MCF 10A (cell line): ENCODE measurements around the gene TRDMT1. TPM values are rescaled to one million over a fixed set of nuclear protein-coding genes. Genes with fewer than 3 reads are reported as not detected.
A peak's percentile ranks its signal among the peaks of the same experiment; 100 is the strongest.

ENCODE experiments used
- BruUV-seq: library from RNA; stranded (reverse); fragments of 400-500 nt; replicated peaks from 2 replicates; lab custom pipeline; 2021; lab: Mats Ljungman, UMichigan
- CTCF ChIA-PET: fragments of 300-600 bp; sonication (Branson Sonifier 250); formaldehyde crosslinking; extraction: SDS; loops from one replicate; lab custom pipeline; 2021; ENCODE audit warnings: antibody characterized with exemption, inconsistent platforms; lab: Yijun Ruan, JAX
- POLR2A ChIA-PET: fragments of 300-600, 350-650 bp; sonication (Branson Sonifier 250); formaldehyde crosslinking; extraction: SDS; loops from one replicate; lab custom pipeline; 2020; ENCODE audit warnings: antibody characterized with exemption, inconsistent platforms; lab: Yijun Ruan, JAX
- DNase-seq: peaks from one replicate; pipeline ENCODE4 v3.0.0-alpha.2; 2018; ENCODE audit not compliant: unreplicated experiment
- H3K27ac Mint-ChIP-seq: one replicate; pipeline ENCODE4 v1.8.0; 2022; ENCODE audit warnings: mild to moderate bottlenecking, low read depth, mixed read lengths; ENCODE audit not compliant: unreplicated experiment
- H3K27me3 Mint-ChIP-seq: one replicate; pipeline ENCODE4 v1.8.0; 2022; ENCODE audit warnings: mixed read lengths; ENCODE audit not compliant: insufficient read depth, unreplicated experiment
- H3K36me3 Mint-ChIP-seq: one replicate; pipeline ENCODE4 v1.8.0; 2022; ENCODE audit warnings: mild to moderate bottlenecking, moderate library complexity, mixed read lengths; ENCODE audit not compliant: insufficient read depth, unreplicated experiment
- H3K4me1 Mint-ChIP-seq: one replicate; pipeline ENCODE4 v1.8.0; 2022; ENCODE audit warnings: mixed read lengths; ENCODE audit not compliant: insufficient read depth, unreplicated experiment
- H3K4me3 Mint-ChIP-seq: one replicate; pipeline ENCODE4 v1.8.0; 2022; ENCODE audit warnings: mild to moderate bottlenecking, moderate library complexity, mixed read lengths; ENCODE audit not compliant: unreplicated experiment
- H3K9me3 Mint-ChIP-seq: one replicate; pipeline ENCODE4 v1.8.0; 2022; ENCODE audit warnings: mixed read lengths; ENCODE audit not compliant: unreplicated experiment
- CTCF ChIP-seq: fragments of 200-600 bp; IDR thresholded peaks from one replicate; pipeline ENCODE4 v1.8.0; 2022; ENCODE audit warnings: antibody characterized with exemption, mild to moderate bottlenecking; ENCODE audit not compliant: unreplicated experiment
- intact Hi-C: fragments of 100-400 bp; cut with micrococcal nuclease; formaldehyde crosslinking; loops from 2 replicates; pipeline ENCODE4 v1.14.1; 2022
- total RNA-seq: library from RNA; stranded (reverse); gene quantifications from 2 replicates; pipeline ENCODE4 v1.2.3, GENCODE V29; 2022

The TRDMT1 gene
- total RNA-seq, 1 experiment from 2014 or later, result 8.7 TPM

GRCh38 chr10:17240616-17241015, 39.1 kb upstream of the TRDMT1 start:
- no peak overlapping the region for H3K4me3 Mint-ChIP-seq
- DNase-seq, result no peak
- H3K4me1 Mint-ChIP-seq, result peaks cover 12% of the 10 kb centered on the region
- H3K27ac Mint-ChIP-seq, result no peak overlapping the region
- no peaks in the 10 kb centered on the region for H3K9me3 Mint-ChIP-seq
- POLR2A ChIA-PET, result no interaction called here
- BruUV-seq, result no TSS peak
- intact Hi-C loops, result no loop called here
- H3K27me3 Mint-ChIP-seq, result no peaks in the 10 kb centered on the region
- no peak for TF ChIP-seq CTCF
- peaks cover 38% of the 10 kb centered on the region for H3K36me3 Mint-ChIP-seq
- CTCF ChIA-PET, result no interaction called here

DNA sequence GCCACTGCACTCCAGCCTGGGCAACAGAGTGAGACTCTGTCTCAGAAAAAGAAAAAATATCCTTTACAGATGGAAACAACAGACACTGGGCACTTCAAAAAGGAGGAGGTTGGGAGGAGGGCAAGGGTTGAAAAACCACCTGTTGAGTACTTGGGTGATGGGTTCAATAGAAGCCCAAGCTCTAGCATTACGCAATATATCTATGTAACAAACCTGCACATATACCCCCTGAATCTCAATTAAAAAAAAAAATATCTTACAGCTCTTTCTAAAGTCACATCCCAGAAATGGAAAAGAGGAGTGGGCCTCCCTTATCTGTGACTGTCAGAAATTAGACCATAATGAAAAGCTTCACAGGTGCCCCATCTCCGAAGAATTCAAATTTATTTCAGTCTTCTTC, 38.6 kb upstream of the TRDMT1 start:
- intact Hi-C loops, result no loop called here
- ChIA-PET POLR2A (no interaction called here), CTCF (no interaction called here)
- Mint-ChIP-seq H3K27me3 (no peaks in the 10 kb centered on the region), H3K9me3 (no peaks in the 10 kb centered on the region), H3K4me3 (no peak overlapping the region), H3K27ac (no peak overlapping the region), H3K36me3 (peaks cover 43% of the 10 kb centered on the region), H3K4me1 (peaks cover 17% of the 10 kb centered on the region)
- no TSS peak for BruUV-seq
- TF ChIP-seq CTCF, result no peak
- DNase-seq, result no peak

DNA sequence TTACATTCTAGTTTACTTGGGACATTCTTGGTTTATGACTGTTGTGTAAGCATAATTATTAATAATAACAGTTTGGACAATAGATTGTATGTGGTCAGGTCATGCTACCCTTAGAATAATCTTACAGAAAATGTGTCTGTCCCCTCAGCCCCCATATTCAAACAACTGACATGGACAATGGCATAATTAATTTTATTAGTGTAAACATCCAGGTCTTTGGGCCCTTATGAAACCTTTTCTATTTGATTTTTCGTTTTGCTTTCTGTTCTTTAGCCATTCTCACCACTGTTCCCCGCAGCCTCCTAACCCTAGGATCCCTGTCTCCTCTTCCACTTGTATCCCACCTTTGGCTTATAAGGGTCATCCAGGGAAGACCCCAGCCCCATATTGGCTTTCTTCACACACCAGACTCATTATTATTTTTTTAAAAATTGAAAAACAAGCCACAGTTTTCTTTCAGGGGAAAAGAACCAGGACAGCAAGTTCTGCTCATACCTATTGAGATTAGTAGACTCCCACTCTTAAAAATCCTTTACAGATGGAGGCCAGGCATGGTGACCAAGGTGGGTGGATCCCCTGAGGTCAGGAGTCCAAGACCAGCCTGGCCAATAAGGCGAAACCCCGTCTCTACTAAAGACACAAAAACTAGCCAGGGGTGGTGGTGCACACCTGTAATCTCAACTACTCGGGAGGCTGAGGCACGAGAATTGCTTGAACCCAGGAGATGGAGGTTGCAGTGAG, 38.0 kb upstream of the TRDMT1 start:
- intact Hi-C loops, result no loop called here
- BruUV-seq, result no TSS peak

More for the DNA sequence above, 38.0 kb upstream of the TRDMT1 start:
- peak overlapping the region; percentile 19 for H3K27ac Mint-ChIP-seq
- no peak overlapping the region for H3K4me3 Mint-ChIP-seq
- CTCF ChIA-PET, result interaction anchor here (1.7 kb wide), 1 partner anchor 17 kb away, joined by 8 read pairs; no protein-coding TSS in a partner anchor
- H3K36me3 Mint-ChIP-seq, result peaks cover 49% of the 10 kb centered on the region
- no peaks in the 10 kb centered on the region for H3K27me3 Mint-ChIP-seq
- TF ChIP-seq CTCF, result no peak
- H3K9me3 Mint-ChIP-seq, result no peaks in the 10 kb centered on the region
- POLR2A ChIA-PET, result no interaction called here
- peaks cover 19% of the 10 kb centered on the region for H3K4me1 Mint-ChIP-seq
- DNase-seq, result no peak
